ENCODE results near the gene TOP3B. TPM values are rescaled to one million over a fixed set of nuclear protein-coding genes. Genes with fewer than 3 reads are reported as not detected.

Gene TOP3B
- total and polyA plus RNA-seq, 9 of the 15 experiments (the other 6 are each of a cell fraction or from before 2014, with no cell fraction given) = 3.0 to 188 (median 112) TPM

DNA sequence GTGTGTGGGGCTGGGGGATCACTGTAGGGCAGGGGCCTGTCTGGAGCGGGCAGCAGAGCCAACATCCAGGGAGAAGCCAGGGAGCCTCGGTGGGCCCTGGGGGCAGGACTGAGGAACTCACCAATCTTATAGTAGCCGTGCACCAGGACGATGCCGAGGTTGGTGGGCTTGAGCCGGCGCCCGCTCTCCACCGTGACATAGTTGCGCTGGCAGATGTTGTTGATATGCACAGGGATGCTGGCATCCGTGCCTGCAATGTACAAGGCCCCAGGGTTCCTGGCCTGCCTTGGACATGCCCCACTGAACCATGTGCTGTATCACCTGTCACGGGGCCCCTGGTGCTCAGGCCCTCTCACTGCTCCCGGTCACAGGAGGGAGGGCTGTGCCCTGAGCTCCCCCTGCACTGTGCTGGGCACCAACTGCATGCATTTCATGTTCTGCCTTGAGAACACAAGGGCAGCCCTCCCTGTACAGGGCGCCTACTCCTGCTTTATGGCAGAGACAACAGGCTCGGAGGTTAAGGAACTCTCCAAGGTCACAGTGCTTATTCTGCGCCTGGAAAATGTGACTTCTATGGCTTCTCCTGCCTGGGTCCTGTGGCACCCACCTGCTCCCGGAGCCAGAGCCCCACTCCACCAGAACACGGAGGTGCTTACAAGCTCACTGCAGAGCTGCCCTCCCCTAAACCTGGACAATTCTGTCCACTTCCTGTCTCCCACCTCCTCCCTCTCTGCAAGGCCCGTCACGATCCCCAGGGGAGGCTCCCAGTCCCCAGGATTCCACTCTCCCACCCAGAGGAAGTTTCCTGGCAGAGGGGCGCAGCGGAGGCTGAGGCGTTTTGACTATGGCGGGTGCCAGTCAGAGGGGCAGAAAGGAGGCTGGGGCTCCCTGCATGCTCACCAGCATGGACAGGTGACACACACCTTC, 22.1 kb downstream of the TOP3B start (continued):
- TF ChIP-seq ZNF232 (CRISPR knock-in tag; IDR thresholded peaks at IDR 0.05) (no peak), SMC3 (conservative IDR thresholded peaks at IDR 0.05; ENCODE audit: insufficient read depth, low read depth, low read length) (no peak), EP400 (IDR thresholded peaks at IDR 0.05) (no peak), BDP1 (IDR thresholded peaks at IDR 0.05; ENCODE audit: insufficient read depth, insufficient read length) (no peak)
- TF ChIP-seq, protein P1, sequence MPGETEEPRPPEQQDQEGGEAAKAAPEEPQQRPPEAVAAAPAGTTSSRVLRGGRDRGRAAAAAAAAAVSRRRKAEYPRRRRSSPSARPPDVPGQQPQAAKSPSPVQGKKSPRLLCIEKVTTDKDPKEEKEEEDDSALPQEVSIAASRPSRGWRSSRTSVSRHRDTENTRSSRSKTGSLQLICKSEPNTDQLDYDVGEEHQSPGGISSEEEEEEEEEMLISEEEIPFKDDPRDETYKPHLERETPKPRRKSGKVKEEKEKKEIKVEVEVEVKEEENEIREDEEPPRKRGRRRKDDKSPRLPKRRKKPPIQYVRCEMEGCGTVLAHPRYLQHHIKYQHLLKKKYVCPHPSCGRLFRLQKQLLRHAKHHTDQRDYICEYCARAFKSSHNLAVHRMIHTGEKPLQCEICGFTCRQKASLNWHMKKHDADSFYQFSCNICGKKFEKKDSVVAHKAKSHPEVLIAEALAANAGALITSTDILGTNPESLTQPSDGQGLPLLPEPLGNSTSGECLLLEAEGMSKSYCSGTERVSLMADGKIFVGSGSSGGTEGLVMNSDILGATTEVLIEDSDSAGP (CRISPR knock-in tag; IDR thresholded peaks at IDR 0.05) = no peak
- TF ChIP-seq, protein P2, sequence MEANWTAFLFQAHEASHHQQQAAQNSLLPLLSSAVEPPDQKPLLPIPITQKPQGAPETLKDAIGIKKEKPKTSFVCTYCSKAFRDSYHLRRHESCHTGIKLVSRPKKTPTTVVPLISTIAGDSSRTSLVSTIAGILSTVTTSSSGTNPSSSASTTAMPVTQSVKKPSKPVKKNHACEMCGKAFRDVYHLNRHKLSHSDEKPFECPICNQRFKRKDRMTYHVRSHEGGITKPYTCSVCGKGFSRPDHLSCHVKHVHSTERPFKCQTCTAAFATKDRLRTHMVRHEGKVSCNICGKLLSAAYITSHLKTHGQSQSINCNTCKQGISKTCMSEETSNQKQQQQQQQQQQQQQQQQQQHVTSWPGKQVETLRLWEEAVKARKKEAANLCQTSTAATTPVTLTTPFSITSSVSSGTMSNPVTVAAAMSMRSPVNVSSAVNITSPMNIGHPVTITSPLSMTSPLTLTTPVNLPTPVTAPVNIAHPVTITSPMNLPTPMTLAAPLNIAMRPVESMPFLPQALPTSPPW (CRISPR knock-in tag; IDR thresholded peaks at IDR 0.05) = no peak
- TF ChIP-seq, protein P3, sequence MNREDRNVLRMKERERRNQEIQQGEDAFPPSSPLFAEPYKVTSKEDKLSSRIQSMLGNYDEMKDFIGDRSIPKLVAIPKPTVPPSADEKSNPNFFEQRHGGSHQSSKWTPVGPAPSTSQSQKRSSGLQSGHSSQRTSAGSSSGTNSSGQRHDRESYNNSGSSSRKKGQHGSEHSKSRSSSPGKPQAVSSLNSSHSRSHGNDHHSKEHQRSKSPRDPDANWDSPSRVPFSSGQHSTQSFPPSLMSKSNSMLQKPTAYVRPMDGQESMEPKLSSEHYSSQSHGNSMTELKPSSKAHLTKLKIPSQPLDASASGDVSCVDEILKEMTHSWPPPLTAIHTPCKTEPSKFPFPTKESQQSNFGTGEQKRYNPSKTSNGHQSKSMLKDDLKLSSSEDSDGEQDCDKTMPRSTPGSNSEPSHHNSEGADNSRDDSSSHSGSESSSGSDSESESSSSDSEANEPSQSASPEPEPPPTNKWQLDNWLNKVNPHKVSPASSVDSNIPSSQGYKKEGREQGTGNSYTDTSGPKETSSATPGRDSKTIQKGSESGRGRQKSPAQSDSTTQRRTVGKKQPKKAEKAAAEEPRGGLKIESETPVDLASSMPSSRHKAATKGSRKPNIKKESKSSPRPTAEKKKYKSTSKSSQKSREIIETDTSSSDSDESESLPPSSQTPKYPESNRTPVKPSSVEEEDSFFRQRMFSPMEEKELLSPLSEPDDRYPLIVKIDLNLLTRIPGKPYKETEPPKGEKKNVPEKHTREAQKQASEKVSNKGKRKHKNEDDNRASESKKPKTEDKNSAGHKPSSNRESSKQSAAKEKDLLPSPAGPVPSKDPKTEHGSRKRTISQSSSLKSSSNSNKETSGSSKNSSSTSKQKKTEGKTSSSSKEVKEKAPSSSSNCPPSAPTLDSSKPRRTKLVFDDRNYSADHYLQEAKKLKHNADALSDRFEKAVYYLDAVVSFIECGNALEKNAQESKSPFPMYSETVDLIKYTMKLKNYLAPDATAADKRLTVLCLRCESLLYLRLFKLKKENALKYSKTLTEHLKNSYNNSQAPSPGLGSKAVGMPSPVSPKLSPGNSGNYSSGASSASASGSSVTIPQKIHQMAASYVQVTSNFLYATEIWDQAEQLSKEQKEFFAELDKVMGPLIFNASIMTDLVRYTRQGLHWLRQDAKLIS (CRISPR knock-in tag; IDR thresholded peaks at IDR 0.05) = no peak
- TF ChIP-seq, protein P4, sequence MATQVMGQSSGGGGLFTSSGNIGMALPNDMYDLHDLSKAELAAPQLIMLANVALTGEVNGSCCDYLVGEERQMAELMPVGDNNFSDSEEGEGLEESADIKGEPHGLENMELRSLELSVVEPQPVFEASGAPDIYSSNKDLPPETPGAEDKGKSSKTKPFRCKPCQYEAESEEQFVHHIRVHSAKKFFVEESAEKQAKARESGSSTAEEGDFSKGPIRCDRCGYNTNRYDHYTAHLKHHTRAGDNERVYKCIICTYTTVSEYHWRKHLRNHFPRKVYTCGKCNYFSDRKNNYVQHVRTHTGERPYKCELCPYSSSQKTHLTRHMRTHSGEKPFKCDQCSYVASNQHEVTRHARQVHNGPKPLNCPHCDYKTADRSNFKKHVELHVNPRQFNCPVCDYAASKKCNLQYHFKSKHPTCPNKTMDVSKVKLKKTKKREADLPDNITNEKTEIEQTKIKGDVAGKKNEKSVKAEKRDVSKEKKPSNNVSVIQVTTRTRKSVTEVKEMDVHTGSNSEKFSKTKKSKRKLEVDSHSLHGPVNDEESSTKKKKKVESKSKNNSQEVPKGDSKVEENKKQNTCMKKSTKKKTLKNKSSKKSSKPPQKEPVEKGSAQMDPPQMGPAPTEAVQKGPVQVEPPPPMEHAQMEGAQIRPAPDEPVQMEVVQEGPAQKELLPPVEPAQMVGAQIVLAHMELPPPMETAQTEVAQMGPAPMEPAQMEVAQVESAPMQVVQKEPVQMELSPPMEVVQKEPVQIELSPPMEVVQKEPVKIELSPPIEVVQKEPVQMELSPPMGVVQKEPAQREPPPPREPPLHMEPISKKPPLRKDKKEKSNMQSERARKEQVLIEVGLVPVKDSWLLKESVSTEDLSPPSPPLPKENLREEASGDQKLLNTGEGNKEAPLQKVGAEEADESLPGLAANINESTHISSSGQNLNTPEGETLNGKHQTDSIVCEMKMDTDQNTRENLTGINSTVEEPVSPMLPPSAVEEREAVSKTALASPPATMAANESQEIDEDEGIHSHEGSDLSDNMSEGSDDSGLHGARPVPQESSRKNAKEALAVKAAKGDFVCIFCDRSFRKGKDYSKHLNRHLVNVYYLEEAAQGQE (IDR thresholded peaks at IDR 0.05; ENCODE audit: borderline replicate concordance) = no peak
- TF ChIP-seq, protein P4 (CRISPR knock-in tag; IDR thresholded peaks at IDR 0.05; ENCODE audit: low read depth) = peak; percentile 38; the same call in 1 of the 2 replicates
